ENCODE data around the gene PPP2R5D.

DNA sequence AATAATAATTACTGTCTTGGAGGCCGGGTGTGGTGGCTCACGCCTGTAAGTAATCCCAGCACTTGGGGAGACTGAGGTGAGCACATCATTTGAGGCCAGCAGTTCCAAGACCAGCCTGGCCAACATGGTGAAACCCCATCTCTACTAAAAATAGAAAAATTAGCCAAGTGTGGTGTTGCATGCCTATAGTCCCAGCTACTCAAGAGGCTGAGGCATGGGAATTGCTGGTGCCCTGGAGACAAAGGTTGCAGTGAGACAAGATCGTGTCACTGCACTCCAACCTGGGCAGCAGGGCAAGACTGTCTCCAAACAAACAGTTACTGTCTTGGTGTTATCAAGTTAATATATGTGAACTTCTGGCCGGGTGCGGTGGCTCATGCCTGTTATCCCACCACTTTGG is 42.0 kb downstream of the PPP2R5D start:
- TF ChIP-seq CEBPB (IDR thresholded peaks at IDR 0.05) (no peak), TAF1 (IDR thresholded peaks at IDR 0.05; ENCODE audit: low read depth) (no peak), YY1 (IDR thresholded peaks at IDR 0.05; ENCODE audit: low read depth) (no peak), TEAD4 (IDR thresholded peaks at IDR 0.05) (no peak), EP300 (IDR thresholded peaks at IDR 0.05; ENCODE audit: borderline replicate concordance) (no peak), TCF12 (IDR thresholded peaks at IDR 0.05; ENCODE audit: low read depth) (no peak), RAD21 (IDR thresholded peaks at IDR 0.05; ENCODE audit: low read depth) (no peak), CREB1 (IDR thresholded peaks at IDR 0.05; ENCODE audit: low read depth) (no peak), FOXM1 (IDR thresholded peaks at IDR 0.05; ENCODE audit: borderline replicate concordance, low read depth) (no peak)
- TF ChIP-seq, protein P1, sequence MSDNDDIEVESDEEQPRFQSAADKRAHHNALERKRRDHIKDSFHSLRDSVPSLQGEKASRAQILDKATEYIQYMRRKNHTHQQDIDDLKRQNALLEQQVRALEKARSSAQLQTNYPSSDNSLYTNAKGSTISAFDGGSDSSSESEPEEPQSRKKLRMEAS (IDR thresholded peaks at IDR 0.05), result no peak
- TF ChIP-seq, protein P2, sequence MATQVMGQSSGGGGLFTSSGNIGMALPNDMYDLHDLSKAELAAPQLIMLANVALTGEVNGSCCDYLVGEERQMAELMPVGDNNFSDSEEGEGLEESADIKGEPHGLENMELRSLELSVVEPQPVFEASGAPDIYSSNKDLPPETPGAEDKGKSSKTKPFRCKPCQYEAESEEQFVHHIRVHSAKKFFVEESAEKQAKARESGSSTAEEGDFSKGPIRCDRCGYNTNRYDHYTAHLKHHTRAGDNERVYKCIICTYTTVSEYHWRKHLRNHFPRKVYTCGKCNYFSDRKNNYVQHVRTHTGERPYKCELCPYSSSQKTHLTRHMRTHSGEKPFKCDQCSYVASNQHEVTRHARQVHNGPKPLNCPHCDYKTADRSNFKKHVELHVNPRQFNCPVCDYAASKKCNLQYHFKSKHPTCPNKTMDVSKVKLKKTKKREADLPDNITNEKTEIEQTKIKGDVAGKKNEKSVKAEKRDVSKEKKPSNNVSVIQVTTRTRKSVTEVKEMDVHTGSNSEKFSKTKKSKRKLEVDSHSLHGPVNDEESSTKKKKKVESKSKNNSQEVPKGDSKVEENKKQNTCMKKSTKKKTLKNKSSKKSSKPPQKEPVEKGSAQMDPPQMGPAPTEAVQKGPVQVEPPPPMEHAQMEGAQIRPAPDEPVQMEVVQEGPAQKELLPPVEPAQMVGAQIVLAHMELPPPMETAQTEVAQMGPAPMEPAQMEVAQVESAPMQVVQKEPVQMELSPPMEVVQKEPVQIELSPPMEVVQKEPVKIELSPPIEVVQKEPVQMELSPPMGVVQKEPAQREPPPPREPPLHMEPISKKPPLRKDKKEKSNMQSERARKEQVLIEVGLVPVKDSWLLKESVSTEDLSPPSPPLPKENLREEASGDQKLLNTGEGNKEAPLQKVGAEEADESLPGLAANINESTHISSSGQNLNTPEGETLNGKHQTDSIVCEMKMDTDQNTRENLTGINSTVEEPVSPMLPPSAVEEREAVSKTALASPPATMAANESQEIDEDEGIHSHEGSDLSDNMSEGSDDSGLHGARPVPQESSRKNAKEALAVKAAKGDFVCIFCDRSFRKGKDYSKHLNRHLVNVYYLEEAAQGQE (IDR thresholded peaks at IDR 0.05; ENCODE audit: low read depth), result no peak
- TF ChIP-seq, protein P3, sequence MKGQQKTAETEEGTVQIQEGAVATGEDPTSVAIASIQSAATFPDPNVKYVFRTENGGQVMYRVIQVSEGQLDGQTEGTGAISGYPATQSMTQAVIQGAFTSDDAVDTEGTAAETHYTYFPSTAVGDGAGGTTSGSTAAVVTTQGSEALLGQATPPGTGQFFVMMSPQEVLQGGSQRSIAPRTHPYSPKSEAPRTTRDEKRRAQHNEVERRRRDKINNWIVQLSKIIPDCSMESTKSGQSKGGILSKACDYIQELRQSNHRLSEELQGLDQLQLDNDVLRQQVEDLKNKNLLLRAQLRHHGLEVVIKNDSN (IDR thresholded peaks at IDR 0.05), result no peak
